T-helper 2 cell treated with Interferon-gamma antibody and Interleukin-4, amounts not matched to agents 5 μg/mL and 100 μg/mL, for 36 hours (primary cell): ENCODE results near the gene TMEM87A.
A peak's percentile ranks its signal among the peaks of the same experiment; 100 is the strongest.

ENCODE experiments used
- DNase-seq: peaks from one replicate; pipeline ENCODE4 v3.0.0; 2021; ENCODE audit warnings: low spot score
- H3K27ac Mint-ChIP-seq: one replicate; pipeline ENCODE4 v1.8.0; 2021; ENCODE audit warnings: mild to moderate bottlenecking, mixed read lengths
- H3K27me3 Mint-ChIP-seq: one replicate; pipeline ENCODE4 v1.8.0; 2021; ENCODE audit warnings: low read depth, mixed read lengths
- H3K36me3 Mint-ChIP-seq: one replicate; pipeline ENCODE4 v1.8.0; 2021; ENCODE audit warnings: low read depth, mixed read lengths
- H3K4me1 Mint-ChIP-seq: one replicate; pipeline ENCODE4 v1.8.0; 2021; ENCODE audit warnings: low read depth, mixed read lengths
- H3K4me3 Mint-ChIP-seq: one replicate; pipeline ENCODE4 v1.8.0; 2022; ENCODE audit warnings: mild to moderate bottlenecking, moderate library complexity, mixed read lengths
- H3K9me3 Mint-ChIP-seq: one replicate; pipeline ENCODE4 v1.8.0; 2021; ENCODE audit warnings: mixed read lengths

TMEM87A gene

GRCh38 chr15:42207674-42208579 is 65.3 kb downstream of the TMEM87A start, which contains the start of gene VPS39:
TSS of gene VPS39 (minus strand) at chr15:42208304. CDS start at chr15:42208153, 151 bp downstream.
- H3K36me3 Mint-ChIP-seq, result peaks cover 37% of the 10 kb centered on the region
- DNase-seq, result peak; percentile 81
- H3K27ac Mint-ChIP-seq, result peak within 1 kb of the TSS; percentile 95
- H3K4me3 Mint-ChIP-seq, result peak within 1 kb of the TSS; percentile 98
- H3K27me3 Mint-ChIP-seq, result no peaks in the 10 kb centered on the region
- H3K4me1 Mint-ChIP-seq, result peaks cover 26% of the 10 kb centered on the region
- peaks cover 3% of the 10 kb centered on the region for H3K9me3 Mint-ChIP-seq

GRCh38 chr15:42206406-42206805 is 66.8 kb downstream of the TMEM87A start:
- peaks cover 32% of the 10 kb centered on the region for H3K36me3 Mint-ChIP-seq
- H3K4me1 Mint-ChIP-seq, result peaks cover 30% of the 10 kb centered on the region
- H3K27me3 Mint-ChIP-seq, result no peaks in the 10 kb centered on the region
- DNase-seq, result no peak
- H3K9me3 Mint-ChIP-seq, result peaks cover 3% of the 10 kb centered on the region
- peak overlapping the region; percentile 52 for H3K27ac Mint-ChIP-seq
- peak overlapping the region; percentile 98 for H3K4me3 Mint-ChIP-seq

- Mint-ChIP-seq H3K27me3 (no peaks in the 10 kb centered on the region), H3K36me3 (peaks cover 27% of the 10 kb centered on the region), H3K4me1 (peaks cover 35% of the 10 kb centered on the region), H3K4me3 (no peak overlapping the region), H3K9me3 (peaks cover 3% of the 10 kb centered on the region), H3K27ac (no peak overlapping the region)
- no peak for DNase-seq
These were observed 69.3 kb downstream of the TMEM87A start for GRCh38 chr15:42203891-42204290.

GRCh38 chr15:42202653-42203052 is 70.6 kb downstream of the TMEM87A start:
- no peaks in the 10 kb centered on the region for H3K27me3 Mint-ChIP-seq

GRCh38 chr15:42201801-42202200 is 71.4 kb downstream of the TMEM87A start:
- H3K4me1 Mint-ChIP-seq, result peaks cover 22% of the 10 kb centered on the region
- no peak for DNase-seq
- H3K9me3 Mint-ChIP-seq, result no peaks in the 10 kb centered on the region
- H3K4me3 Mint-ChIP-seq, result no peak overlapping the region
- H3K27me3 Mint-ChIP-seq, result no peaks in the 10 kb centered on the region
- H3K27ac Mint-ChIP-seq, result no peak overlapping the region
- H3K36me3 Mint-ChIP-seq, result peaks cover 29% of the 10 kb centered on the region

More at GRCh38 chr15:42202653-42203052, 70.6 kb downstream of the TMEM87A start:
- no peak overlapping the region for H3K27ac Mint-ChIP-seq
- H3K4me1 Mint-ChIP-seq, result peaks cover 30% of the 10 kb centered on the region
- no peaks in the 10 kb centered on the region for H3K9me3 Mint-ChIP-seq
- peaks cover 25% of the 10 kb centered on the region for H3K36me3 Mint-ChIP-seq
- DNase-seq, result no peak
- H3K4me3 Mint-ChIP-seq, result no peak overlapping the region

- DNase-seq, result no peak
- H3K4me3 Mint-ChIP-seq, result no peak overlapping the region
- no peaks in the 10 kb centered on the region for H3K9me3 Mint-ChIP-seq
- H3K27me3 Mint-ChIP-seq, result no peaks in the 10 kb centered on the region
- peaks cover 9% of the 10 kb centered on the region for H3K4me1 Mint-ChIP-seq
- no peak overlapping the region for H3K27ac Mint-ChIP-seq
- H3K36me3 Mint-ChIP-seq, result peaks cover 42% of the 10 kb centered on the region
These were observed 74.1 kb downstream of the TMEM87A start for GRCh38 chr15:42199126-42199525.

GRCh38 chr15:42198516-42198915 is 74.7 kb downstream of the TMEM87A start:
- Mint-ChIP-seq H3K9me3 (no peaks in the 10 kb centered on the region), H3K36me3 (peaks cover 45% of the 10 kb centered on the region), H3K27me3 (no peaks in the 10 kb centered on the region), H3K27ac (no peak overlapping the region), H3K4me3 (no peak overlapping the region), H3K4me1 (peaks cover 13% of the 10 kb centered on the region)
- no peak for DNase-seq

- no peak for DNase-seq
- H3K9me3 Mint-ChIP-seq, result no peaks in the 10 kb centered on the region
- no peaks in the 10 kb centered on the region for H3K27me3 Mint-ChIP-seq
- H3K36me3 Mint-ChIP-seq, result peaks cover 58% of the 10 kb centered on the region
- H3K4me1 Mint-ChIP-seq, result peaks cover 28% of the 10 kb centered on the region
- H3K4me3 Mint-ChIP-seq, result no peak overlapping the region
- no peak overlapping the region for H3K27ac Mint-ChIP-seq
These were observed 78.7 kb downstream of the TMEM87A start for GRCh38 chr15:42194513-42194912.

GRCh38 chr15:42193383-42193782 is 79.8 kb downstream of the TMEM87A start:
- H3K4me3 Mint-ChIP-seq, result no peak overlapping the region
- H3K4me1 Mint-ChIP-seq, result peaks cover 27% of the 10 kb centered on the region
- H3K36me3 Mint-ChIP-seq, result peaks cover 58% of the 10 kb centered on the region
- H3K27me3 Mint-ChIP-seq, result no peaks in the 10 kb centered on the region
- no peaks in the 10 kb centered on the region for H3K9me3 Mint-ChIP-seq
- H3K27ac Mint-ChIP-seq, result peak overlapping the region; percentile 6
- DNase-seq, result no peak

GRCh38 chr15:42191610-42192346 is 81.5 kb downstream of the TMEM87A start:
- Mint-ChIP-seq H3K4me1 (peaks cover 27% of the 10 kb centered on the region), H3K27ac (no peak overlapping the region), H3K4me3 (no peak overlapping the region), H3K27me3 (no peaks in the 10 kb centered on the region), H3K36me3 (peaks cover 60% of the 10 kb centered on the region), H3K9me3 (no peaks in the 10 kb centered on the region)
- DNase-seq, result no peak

GRCh38 chr15:42190370-42190769 is 82.9 kb downstream of the TMEM87A start:
- no peaks in the 10 kb centered on the region for H3K9me3 Mint-ChIP-seq
- DNase-seq, result no peak
- H3K4me3 Mint-ChIP-seq, result no peak overlapping the region
- no peaks in the 10 kb centered on the region for H3K27me3 Mint-ChIP-seq
- peaks cover 57% of the 10 kb centered on the region for H3K36me3 Mint-ChIP-seq
- H3K27ac Mint-ChIP-seq, result peak overlapping the region; percentile 74
- peaks cover 27% of the 10 kb centered on the region for H3K4me1 Mint-ChIP-seq

GRCh38 chr15:42185801-42186200 is 87.4 kb downstream of the TMEM87A start:
- Mint-ChIP-seq H3K27me3 (no peaks in the 10 kb centered on the region), H3K9me3 (no peaks in the 10 kb centered on the region), H3K4me1 (peaks cover 9% of the 10 kb centered on the region), H3K36me3 (peaks cover 60% of the 10 kb centered on the region), H3K4me3 (no peak overlapping the region), H3K27ac (no peak overlapping the region)
- no peak for DNase-seq

- DNase-seq, result no peak
- Mint-ChIP-seq H3K27me3 (no peaks in the 10 kb centered on the region), H3K36me3 (peaks cover 57% of the 10 kb centered on the region), H3K27ac (no peak overlapping the region), H3K4me3 (no peak overlapping the region), H3K9me3 (no peaks in the 10 kb centered on the region), H3K4me1 (no peaks in the 10 kb centered on the region)
These were observed 88.5 kb downstream of the TMEM87A start for GRCh38 chr15:42184736-42185135.

- no peak for DNase-seq
- Mint-ChIP-seq H3K27me3 (no peaks in the 10 kb centered on the region), H3K4me1 (no peaks in the 10 kb centered on the region), H3K4me3 (no peak overlapping the region), H3K36me3 (peaks cover 57% of the 10 kb centered on the region), H3K27ac (no peak overlapping the region), H3K9me3 (no peaks in the 10 kb centered on the region)
These were observed 88.9 kb downstream of the TMEM87A start for GRCh38 chr15:42184296-42184695.
